ENCODE data around the gene HNF1A. TPM values are rescaled to one million over a fixed set of nuclear protein-coding genes. Genes with fewer than 3 reads are reported as not detected.

The HNF1A gene
- polyA plus RNA-seq, 4 donors = 23.0 to 71.3 (median 37.2) TPM

DNA sequence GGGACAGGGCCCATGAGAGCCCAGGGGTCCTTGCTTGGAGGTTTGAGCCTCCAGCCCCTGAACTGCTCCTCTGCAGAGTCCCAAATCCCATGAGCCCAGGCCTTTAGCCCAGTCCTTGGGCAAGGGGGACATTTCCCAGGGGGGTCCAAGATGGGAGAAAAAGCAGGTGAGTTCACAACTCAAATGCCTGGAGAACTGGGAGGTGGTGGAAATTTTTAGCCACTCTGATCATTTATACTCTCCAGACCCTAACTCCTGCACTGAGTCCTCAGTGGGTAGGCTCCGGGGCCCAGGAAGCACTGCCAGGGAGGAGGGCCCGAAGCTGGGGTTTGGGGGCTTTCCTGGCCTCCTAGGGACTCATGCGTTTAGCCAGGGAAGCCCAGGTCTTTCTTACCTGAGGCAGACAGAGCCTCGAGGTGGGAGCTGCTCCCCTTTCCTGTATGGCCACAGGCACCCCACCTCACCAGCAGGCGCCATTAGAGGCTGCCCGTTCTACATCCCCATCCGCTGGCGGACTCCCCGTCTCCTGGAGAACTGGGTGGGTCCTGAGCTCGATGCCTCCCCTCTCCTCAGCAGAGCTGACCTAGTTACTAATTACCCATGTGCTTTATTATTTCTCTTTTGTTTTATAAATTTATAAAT lies 998 bp downstream of the HNF1A start:
- peak overlapping the region; percentile 89 to 95 (median 91) for H3K27ac ChIP-seq (ENCODE audit: low read depth in 1 of 3, low read length in 2 of 3)
- peak; percentile 63 to 65 for DNase-seq
- H3K27me3 ChIP-seq (ENCODE audit: control insufficient read depth in 3 of 3, insufficient read depth in 3 of 3, low read length in 3 of 3) = no peaks in the 10 kb centered on the region
- H3K4me1 ChIP-seq (ENCODE audit: control insufficient read depth in 3 of 3, insufficient read depth in 2 of 3, low read depth in 1 of 3, low read length in 2 of 3) = peaks cover 0 to 38% (median 3%) of the 10 kb centered on the region in 3 donors
- H3K4me3 ChIP-seq (ENCODE audit: low read depth in 1 of 3, low read length in 3 of 3) = peak overlapping the region; percentile 63 to 80 (median 65)
- 16 to 63% (median 39%) methylated on average over 9 to 10 of the region's 10 CpGs for WGBS, 3 donors
- FAIRE-seq = no peak
- no peaks in the 10 kb centered on the region for H3K9me3 ChIP-seq (ENCODE audit: control insufficient read depth in 2 of 2, insufficient read depth in 1 of 2, low read depth in 1 of 2, low read length in 1 of 2)
- peaks cover 0 to 69% (median 0%) of the 10 kb centered on the region in 3 donors for H3K36me3 ChIP-seq (ENCODE audit: control insufficient read depth in 3 of 3, insufficient read depth in 2 of 3, low read depth in 1 of 3, low read length in 3 of 3)

DNA sequence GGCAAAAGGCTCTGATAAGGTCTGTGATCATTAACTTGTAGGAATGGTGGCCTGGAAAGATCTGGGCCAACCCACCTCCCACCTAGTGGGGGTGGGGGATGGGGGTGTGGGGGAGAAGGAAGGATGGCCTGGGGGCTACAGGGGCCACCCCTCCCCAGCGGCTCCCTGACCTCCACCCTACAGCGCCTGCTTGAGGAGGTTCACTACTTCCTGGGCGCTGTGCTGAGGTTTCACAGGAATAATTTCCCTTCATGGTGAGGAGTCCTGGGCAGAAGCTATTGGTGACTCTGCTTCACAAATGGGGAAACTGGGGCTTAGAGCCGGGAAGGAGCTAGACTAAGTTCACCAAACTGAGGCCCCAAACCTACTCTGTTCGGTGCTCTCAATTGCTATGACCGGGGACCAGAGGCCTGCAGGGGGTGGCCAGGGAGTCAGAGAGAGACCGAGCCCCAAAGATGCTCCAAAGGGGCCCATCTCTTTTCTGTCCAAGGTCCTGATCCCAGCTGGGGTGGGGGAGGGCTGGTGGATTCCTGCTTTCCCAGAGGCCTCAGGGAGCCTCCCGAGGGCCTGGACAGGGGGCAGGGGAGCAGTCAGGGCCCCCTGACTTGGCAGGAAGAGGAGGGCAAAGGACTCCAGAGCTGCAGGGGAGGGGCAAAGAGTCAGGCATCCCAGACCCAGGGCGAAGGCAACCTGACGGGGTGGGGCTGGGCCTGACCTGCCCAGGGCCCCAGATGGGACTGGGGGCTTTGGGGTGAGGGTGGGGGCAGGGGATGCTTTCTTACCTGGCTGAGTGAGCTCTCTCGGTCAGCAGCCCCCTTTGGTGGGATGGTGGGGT lies 1.7 kb downstream of the HNF1A start:
- peak overlapping the region; percentile 63 to 80 (median 65) for H3K4me3 ChIP-seq (ENCODE audit: low read depth in 1 of 3, low read length in 3 of 3)
- H3K9me3 ChIP-seq (ENCODE audit: control insufficient read depth in 2 of 2, insufficient read depth in 1 of 2, low read depth in 1 of 2, low read length in 1 of 2) = no peaks in the 10 kb centered on the region
- H3K27ac ChIP-seq (ENCODE audit: low read depth in 1 of 3, low read length in 2 of 3) = peak overlapping the region; percentile 82 to 95 (median 89)
- FAIRE-seq (no peak), DNase-seq (peak; percentile 88 to 95)
- H3K36me3 ChIP-seq (ENCODE audit: control insufficient read depth in 3 of 3, insufficient read depth in 2 of 3, low read depth in 1 of 3, low read length in 3 of 3) = peaks cover 0 to 74% (median 0%) of the 10 kb centered on the region in 3 donors
- H3K27me3 ChIP-seq (ENCODE audit: control insufficient read depth in 3 of 3, insufficient read depth in 3 of 3, low read length in 3 of 3) = no peaks in the 10 kb centered on the region
- peaks cover 0 to 43% (median 3%) of the 10 kb centered on the region in 3 donors for H3K4me1 ChIP-seq (ENCODE audit: control insufficient read depth in 3 of 3, insufficient read depth in 2 of 3, low read depth in 1 of 3, low read length in 2 of 3)
- WGBS, 3 donors = 15 to 45% (median 28%) methylated on average over 11 of the region's 11 CpGs

DNA sequence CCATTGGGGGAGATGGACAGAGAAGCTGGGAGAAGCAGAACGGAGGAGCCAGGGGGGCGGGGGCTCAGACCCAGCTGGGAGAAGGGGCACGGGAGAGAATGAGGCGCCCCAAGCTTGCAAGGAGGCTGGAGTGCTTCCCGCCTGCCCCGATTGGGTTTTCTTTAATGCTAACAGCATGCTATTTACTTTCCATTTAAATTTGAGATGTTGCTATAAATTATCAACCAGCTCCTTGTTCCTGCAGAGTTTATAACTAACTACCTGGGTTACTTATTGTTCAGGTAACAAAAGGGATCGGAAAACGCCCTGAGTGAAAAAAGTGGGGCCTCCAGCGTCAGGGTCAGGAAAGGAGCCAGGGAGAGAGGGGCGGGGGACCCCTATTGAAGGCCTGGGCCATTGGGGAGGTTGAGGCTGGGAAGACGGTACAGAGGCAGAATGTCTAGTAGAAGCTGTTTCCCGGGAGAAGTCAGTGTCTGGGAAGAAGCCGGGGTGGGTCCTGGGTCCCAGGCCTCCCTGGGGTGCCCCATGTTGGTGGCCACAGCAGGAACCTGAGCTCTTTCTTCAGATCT lies 2.5 kb downstream of the HNF1A start:
- 7 to 57% (median 30%) methylated on average over 13 of the region's 13 CpGs for WGBS, 3 donors
- DNase-seq (peak; percentile 77 to 89), FAIRE-seq (no peak)
- Histone ChIP-seq H3K9me3 (ENCODE audit: control insufficient read depth in 2 of 2, insufficient read depth in 1 of 2, low read depth in 1 of 2, low read length in 1 of 2) (no peaks in the 10 kb centered on the region), H3K27ac (ENCODE audit: low read depth in 1 of 3, low read length in 2 of 3) (peak overlapping the region; percentile 80 to 95 (median 82)), H3K27me3 (ENCODE audit: control insufficient read depth in 3 of 3, insufficient read depth in 3 of 3, low read length in 3 of 3) (no peaks in the 10 kb centered on the region), H3K4me1 (ENCODE audit: control insufficient read depth in 3 of 3, insufficient read depth in 2 of 3, low read depth in 1 of 3, low read length in 2 of 3) (peaks cover 0 to 46% (median 3%) of the 10 kb centered on the region in 3 donors), H3K4me3 (ENCODE audit: low read depth in 1 of 3, low read length in 3 of 3) (peak overlapping the region; percentile 50 to 80 (median 65)), H3K36me3 (ENCODE audit: control insufficient read depth in 3 of 3, insufficient read depth in 2 of 3, low read depth in 1 of 3, low read length in 3 of 3) (peaks cover 0 to 67% (median 0%) of the 10 kb centered on the region in 3 donors)

DNA sequence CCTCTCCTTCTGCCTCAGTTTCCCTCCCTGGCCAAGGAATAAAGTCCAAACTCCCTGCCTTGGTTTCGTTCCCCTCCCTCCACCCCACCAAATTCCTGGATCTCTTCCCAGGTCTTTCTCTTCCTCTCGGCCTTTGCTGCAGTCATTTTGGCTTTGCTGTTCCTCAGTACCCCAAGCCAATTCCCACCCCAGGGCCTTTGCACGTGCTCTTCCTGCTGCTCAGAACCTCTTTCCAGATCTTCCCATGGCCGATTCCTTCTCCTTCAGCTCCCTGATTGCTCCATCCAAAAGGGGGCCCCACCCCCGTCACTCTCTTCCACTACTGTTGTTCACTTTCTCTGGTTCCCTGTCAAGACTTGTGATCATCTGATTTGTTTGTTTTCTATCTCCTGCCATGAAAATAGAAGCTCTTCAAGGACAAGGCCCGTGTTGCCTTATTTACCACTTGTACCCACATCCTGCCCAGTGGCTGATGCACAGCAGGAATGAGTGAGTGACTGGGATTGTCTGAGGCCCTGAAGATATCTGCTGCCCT lies 3.1 kb downstream of the HNF1A start:
- Histone ChIP-seq H3K4me3 (ENCODE audit: low read depth in 1 of 3, low read length in 3 of 3) (peak overlapping the region in 2 of 3 donors; percentile 65 to 80), H3K27ac (ENCODE audit: low read depth in 1 of 3, low read length in 2 of 3) (peak overlapping the region; percentile 80 to 95 (median 82)), H3K27me3 (ENCODE audit: control insufficient read depth in 3 of 3, insufficient read depth in 3 of 3, low read length in 3 of 3) (no peaks in the 10 kb centered on the region), H3K4me1 (ENCODE audit: control insufficient read depth in 3 of 3, insufficient read depth in 2 of 3, low read depth in 1 of 3, low read length in 2 of 3) (peaks cover 0 to 46% (median 3%) of the 10 kb centered on the region in 3 donors), H3K36me3 (ENCODE audit: control insufficient read depth in 3 of 3, insufficient read depth in 2 of 3, low read depth in 1 of 3, low read length in 3 of 3) (peaks cover 0 to 67% (median 0%) of the 10 kb centered on the region in 3 donors), H3K9me3 (ENCODE audit: control insufficient read depth in 2 of 2, insufficient read depth in 1 of 2, low read depth in 1 of 2, low read length in 1 of 2) (no peaks in the 10 kb centered on the region)
- DNase-seq = peak in 1 of 2 donors; percentile 60
- WGBS, 3 donors = 7 to 48% (median 37%) methylated on average over 6 of the region's 6 CpGs
- FAIRE-seq = no peak

DNA sequence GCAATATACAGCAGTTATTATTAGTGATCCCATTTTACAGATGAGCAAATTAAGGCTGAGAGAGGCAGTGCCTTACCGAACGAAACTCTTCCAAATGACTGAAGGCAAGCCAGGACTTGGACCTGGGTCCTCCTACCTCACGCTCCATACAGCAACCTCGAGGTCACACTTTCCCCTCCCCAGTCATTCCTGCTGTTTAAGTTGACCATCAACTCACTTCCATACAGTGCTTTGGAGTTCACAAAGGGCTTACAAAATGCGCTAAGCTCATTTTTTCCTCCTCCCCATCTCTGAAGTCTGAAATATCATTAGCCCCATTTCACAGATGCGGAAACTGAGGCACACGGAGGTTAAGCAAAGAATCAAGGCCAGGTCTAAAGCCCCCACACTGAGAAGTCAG lies 4.3 kb downstream of the HNF1A start:
- DNase-seq = no peak
- H3K4me1 ChIP-seq (ENCODE audit: control insufficient read depth in 3 of 3, insufficient read depth in 2 of 3, low read depth in 1 of 3, low read length in 2 of 3) = peaks cover 0 to 42% (median 3%) of the 10 kb centered on the region in 3 donors
- H3K27ac ChIP-seq (ENCODE audit: low read depth in 1 of 3, low read length in 2 of 3) = peak overlapping the region in 1 of 3 donors; percentile 75
- FAIRE-seq = no peak
- peaks cover 0 to 62% (median 0%) of the 10 kb centered on the region in 3 donors for H3K36me3 ChIP-seq (ENCODE audit: control insufficient read depth in 3 of 3, insufficient read depth in 2 of 3, low read depth in 1 of 3, low read length in 3 of 3)
- H3K4me3 ChIP-seq (ENCODE audit: low read depth in 1 of 3, low read length in 3 of 3) = no peak overlapping the region
- no peaks in the 10 kb centered on the region for H3K27me3 ChIP-seq (ENCODE audit: control insufficient read depth in 3 of 3, insufficient read depth in 3 of 3, low read length in 3 of 3)
- no peaks in the 10 kb centered on the region for H3K9me3 ChIP-seq (ENCODE audit: control insufficient read depth in 2 of 2, insufficient read depth in 1 of 2, low read depth in 1 of 2, low read length in 1 of 2)
- 69 to 81% (median 78%) methylated on average over 7 of the region's 7 CpGs for WGBS, 3 donors

DNA sequence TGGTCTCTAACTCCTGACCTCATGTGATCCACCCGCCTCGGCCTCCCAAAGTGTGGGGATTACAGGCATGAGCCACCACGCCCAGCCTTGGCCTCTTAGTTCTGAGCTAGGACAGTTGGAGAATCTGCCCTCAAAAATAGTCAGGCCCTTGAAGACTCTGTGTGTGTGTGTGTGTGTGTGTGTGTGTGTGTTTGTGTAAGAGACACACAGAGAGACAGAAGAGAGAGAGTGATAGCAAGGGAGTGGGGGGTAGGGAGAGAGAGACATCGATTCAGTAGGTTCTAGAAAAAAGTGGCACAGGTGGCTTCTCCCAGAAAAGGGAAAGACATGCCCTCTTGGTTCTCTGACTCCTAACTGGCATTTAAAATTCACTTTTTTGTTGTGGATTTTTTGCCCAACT lies 5.4 kb downstream of the HNF1A start:
- no peak for FAIRE-seq
- Histone ChIP-seq H3K4me1 (ENCODE audit: control insufficient read depth in 3 of 3, insufficient read depth in 2 of 3, low read depth in 1 of 3, low read length in 2 of 3) (peaks cover 0 to 42% (median 3%) of the 10 kb centered on the region in 3 donors), H3K36me3 (ENCODE audit: control insufficient read depth in 3 of 3, insufficient read depth in 2 of 3, low read depth in 1 of 3, low read length in 3 of 3) (peaks cover 0 to 60% (median 0%) of the 10 kb centered on the region in 3 donors), H3K27me3 (ENCODE audit: control insufficient read depth in 3 of 3, insufficient read depth in 3 of 3, low read length in 3 of 3) (no peaks in the 10 kb centered on the region), H3K27ac (ENCODE audit: low read depth in 1 of 3, low read length in 2 of 3) (peak overlapping the region; percentile 49 to 75 (median 61)), H3K4me3 (ENCODE audit: low read depth in 1 of 3, low read length in 3 of 3) (no peak overlapping the region), H3K9me3 (ENCODE audit: control insufficient read depth in 2 of 2, insufficient read depth in 1 of 2, low read depth in 1 of 2, low read length in 1 of 2) (no peaks in the 10 kb centered on the region)
- no peak for DNase-seq
- 53 to 63% (median 59%) methylated on average over 4 of the region's 4 CpGs for whole genome bisulfite sequencing, 3 donors

DNA sequence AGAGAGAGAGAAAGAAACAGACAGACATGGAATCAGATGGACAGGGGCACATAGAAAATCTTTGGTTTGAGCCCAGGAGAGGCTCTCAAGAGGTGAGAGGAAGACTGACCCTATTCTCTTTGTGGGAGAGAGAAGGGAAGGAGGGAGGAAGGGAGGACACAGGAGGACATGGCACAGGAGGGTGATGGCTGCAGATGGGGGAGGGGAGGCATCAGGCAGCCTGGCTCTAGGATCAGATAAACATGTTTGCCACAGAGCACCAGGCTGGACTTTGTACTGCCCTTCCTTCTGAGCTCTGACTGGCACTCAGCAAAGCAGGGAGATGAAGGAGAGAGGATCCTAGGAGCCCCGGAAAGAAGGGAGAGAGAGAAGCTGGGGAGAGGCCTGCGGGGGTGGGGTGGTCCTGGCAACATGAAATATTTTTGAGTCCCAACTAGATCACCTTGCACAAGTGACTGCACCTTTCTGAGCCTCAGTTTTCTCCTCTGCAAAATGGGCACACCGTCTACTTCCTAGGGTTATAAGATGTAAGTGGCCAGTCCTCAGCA lies 6.1 kb downstream of the HNF1A start:
- peak; percentile 93 to 96 for DNase-seq
- H3K4me3 ChIP-seq (ENCODE audit: low read depth in 1 of 3, low read length in 3 of 3) = no peak overlapping the region
- H3K27me3 ChIP-seq (ENCODE audit: control insufficient read depth in 3 of 3, insufficient read depth in 3 of 3, low read length in 3 of 3) = no peaks in the 10 kb centered on the region
- H3K27ac ChIP-seq (ENCODE audit: low read depth in 1 of 3, low read length in 2 of 3) = peak overlapping the region; percentile 31 to 75 (median 61)
- FAIRE-seq = no peak
- 29 to 67% (median 36%) methylated on average over 3 of the region's 3 CpGs for WGBS, 3 donors
- H3K4me1 ChIP-seq (ENCODE audit: control insufficient read depth in 3 of 3, insufficient read depth in 2 of 3, low read depth in 1 of 3, low read length in 2 of 3) = peaks cover 0 to 42% (median 3%) of the 10 kb centered on the region in 3 donors
- H3K9me3 ChIP-seq (ENCODE audit: control insufficient read depth in 2 of 2, insufficient read depth in 1 of 2, low read depth in 1 of 2, low read length in 1 of 2) = no peaks in the 10 kb centered on the region
- H3K36me3 ChIP-seq (ENCODE audit: control insufficient read depth in 3 of 3, insufficient read depth in 2 of 3, low read depth in 1 of 3, low read length in 3 of 3) = peaks cover 0 to 60% (median 0%) of the 10 kb centered on the region in 3 donors

DNA sequence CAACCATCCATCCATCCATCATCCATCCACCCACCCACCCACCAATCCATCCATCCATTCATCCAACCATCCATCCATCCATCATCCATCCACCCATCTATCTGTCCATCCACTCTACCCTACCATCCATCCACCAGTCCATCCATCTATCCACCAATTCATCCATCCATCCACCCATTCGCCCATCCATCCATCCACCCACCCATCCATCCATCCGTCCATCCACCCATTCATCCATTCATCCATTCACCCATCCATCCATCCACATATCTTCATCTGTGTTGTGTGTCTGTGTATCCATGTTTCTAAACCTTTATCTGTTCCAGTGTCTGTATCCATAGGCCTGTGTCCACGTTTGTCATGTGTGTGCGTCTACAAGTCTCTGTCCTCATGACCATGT lies 9.9 kb downstream of the HNF1A start:
- DNase-seq (no peak), FAIRE-seq (no peak)
- Histone ChIP-seq H3K27me3 (ENCODE audit: control insufficient read depth in 3 of 3, insufficient read depth in 3 of 3, low read length in 3 of 3) (no peaks in the 10 kb centered on the region), H3K4me1 (ENCODE audit: control insufficient read depth in 3 of 3, insufficient read depth in 2 of 3, low read depth in 1 of 3, low read length in 2 of 3) (peaks cover 0 to 20% (median 0%) of the 10 kb centered on the region in 3 donors), H3K9me3 (ENCODE audit: control insufficient read depth in 2 of 2, insufficient read depth in 1 of 2, low read depth in 1 of 2, low read length in 1 of 2) (peaks cover 0 to 5% of the 10 kb centered on the region in 2 donors), H3K27ac (ENCODE audit: low read depth in 1 of 3, low read length in 2 of 3) (no peak overlapping the region), H3K36me3 (ENCODE audit: control insufficient read depth in 3 of 3, insufficient read depth in 2 of 3, low read depth in 1 of 3, low read length in 3 of 3) (peaks cover 0 to 62% (median 0%) of the 10 kb centered on the region in 3 donors), H3K4me3 (ENCODE audit: low read depth in 1 of 3, low read length in 3 of 3) (no peak overlapping the region)
- WGBS, 3 donors = 86 to 93% (median 93%) methylated on average over 4 of the region's 4 CpGs
